ENCODE measurements around the gene SLC7A10. TPM values are rescaled to one million over a fixed set of nuclear protein-coding genes. Genes with fewer than 3 reads are reported as not detected.

The SLC7A10 gene
- total RNA-seq, 1 experiment from 2014 or later: 1.1 TPM

DNA sequence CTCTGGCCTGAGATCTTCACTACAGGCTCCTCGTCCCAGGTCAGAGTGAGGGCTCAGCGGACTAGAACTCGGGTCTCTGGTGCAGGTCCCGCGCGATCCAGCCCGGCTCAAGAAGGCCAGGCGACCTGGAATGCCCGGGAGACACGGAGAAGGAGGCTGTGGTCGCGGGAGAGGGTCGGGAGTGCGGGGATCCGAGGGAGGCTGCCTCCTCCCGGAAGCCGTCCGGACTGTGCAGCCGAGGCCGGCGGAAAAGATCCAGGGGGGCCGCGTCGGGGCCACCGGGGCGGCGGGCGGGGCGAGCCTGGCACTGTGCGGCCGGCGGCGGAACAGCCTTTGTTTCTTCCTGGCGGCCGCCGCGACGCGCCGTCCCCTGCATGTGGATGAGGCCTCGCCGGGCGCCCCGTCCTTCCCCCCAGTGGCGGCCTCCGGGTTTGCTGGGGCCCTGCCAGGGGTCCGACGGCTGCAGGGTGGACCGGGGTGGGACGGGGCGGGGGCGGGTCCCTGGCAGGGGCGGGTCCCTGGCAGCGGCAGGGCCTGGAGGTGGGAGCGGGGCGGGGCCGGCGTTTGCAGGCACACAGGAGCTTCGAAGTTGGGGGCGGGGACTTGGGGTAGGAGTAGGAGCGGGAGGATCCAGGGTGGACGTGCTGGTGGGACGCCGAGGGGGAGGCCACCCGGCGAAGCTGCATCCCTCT is 1.0 kb upstream of the SLC7A10 start:
- DNase-seq (ENCODE audit: low read depth, low spot score) (no peak), ATAC-seq (peak; percentile 57)
- H3K4me1 ChIP-seq (ENCODE audit: control insufficient read depth, insufficient read depth, low read length): no peaks in the 10 kb centered on the region
- ChIA-PET POLR2A (interaction anchor here (0.6 kb wide), 1 partner anchor 58 kb away, joined by 3 read pairs; no protein-coding TSS in a partner anchor), CTCF (interaction anchor here (0.6 kb wide), 1 partner anchor 186 kb away, joined by 4 read pairs; no protein-coding TSS in a partner anchor)
- H3K9me3 ChIP-seq (ENCODE audit: control insufficient read depth, insufficient read depth, low read depth, low read length): peaks cover 15% of the 10 kb centered on the region
- TF ChIP-seq, protein P1, sequence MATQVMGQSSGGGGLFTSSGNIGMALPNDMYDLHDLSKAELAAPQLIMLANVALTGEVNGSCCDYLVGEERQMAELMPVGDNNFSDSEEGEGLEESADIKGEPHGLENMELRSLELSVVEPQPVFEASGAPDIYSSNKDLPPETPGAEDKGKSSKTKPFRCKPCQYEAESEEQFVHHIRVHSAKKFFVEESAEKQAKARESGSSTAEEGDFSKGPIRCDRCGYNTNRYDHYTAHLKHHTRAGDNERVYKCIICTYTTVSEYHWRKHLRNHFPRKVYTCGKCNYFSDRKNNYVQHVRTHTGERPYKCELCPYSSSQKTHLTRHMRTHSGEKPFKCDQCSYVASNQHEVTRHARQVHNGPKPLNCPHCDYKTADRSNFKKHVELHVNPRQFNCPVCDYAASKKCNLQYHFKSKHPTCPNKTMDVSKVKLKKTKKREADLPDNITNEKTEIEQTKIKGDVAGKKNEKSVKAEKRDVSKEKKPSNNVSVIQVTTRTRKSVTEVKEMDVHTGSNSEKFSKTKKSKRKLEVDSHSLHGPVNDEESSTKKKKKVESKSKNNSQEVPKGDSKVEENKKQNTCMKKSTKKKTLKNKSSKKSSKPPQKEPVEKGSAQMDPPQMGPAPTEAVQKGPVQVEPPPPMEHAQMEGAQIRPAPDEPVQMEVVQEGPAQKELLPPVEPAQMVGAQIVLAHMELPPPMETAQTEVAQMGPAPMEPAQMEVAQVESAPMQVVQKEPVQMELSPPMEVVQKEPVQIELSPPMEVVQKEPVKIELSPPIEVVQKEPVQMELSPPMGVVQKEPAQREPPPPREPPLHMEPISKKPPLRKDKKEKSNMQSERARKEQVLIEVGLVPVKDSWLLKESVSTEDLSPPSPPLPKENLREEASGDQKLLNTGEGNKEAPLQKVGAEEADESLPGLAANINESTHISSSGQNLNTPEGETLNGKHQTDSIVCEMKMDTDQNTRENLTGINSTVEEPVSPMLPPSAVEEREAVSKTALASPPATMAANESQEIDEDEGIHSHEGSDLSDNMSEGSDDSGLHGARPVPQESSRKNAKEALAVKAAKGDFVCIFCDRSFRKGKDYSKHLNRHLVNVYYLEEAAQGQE (IDR thresholded peaks at IDR 0.05; ENCODE audit: insufficient read depth in 1 of 2, low read depth in 2 of 2, low read length in 1 of 2): no peak
- TF ChIP-seq POLR2AphosphoS5 (IDR thresholded peaks at IDR 0.05; ENCODE audit: low read depth, low read length) (no peak), TCF7L2 (IDR thresholded peaks at IDR 0.05; ENCODE audit: low read depth, low read length) (no peak), SIN3A (IDR thresholded peaks at IDR 0.05; ENCODE audit: borderline replicate concordance, insufficient read depth, low read depth, low read length) (no peak)
- TF ChIP-seq, protein P2, sequence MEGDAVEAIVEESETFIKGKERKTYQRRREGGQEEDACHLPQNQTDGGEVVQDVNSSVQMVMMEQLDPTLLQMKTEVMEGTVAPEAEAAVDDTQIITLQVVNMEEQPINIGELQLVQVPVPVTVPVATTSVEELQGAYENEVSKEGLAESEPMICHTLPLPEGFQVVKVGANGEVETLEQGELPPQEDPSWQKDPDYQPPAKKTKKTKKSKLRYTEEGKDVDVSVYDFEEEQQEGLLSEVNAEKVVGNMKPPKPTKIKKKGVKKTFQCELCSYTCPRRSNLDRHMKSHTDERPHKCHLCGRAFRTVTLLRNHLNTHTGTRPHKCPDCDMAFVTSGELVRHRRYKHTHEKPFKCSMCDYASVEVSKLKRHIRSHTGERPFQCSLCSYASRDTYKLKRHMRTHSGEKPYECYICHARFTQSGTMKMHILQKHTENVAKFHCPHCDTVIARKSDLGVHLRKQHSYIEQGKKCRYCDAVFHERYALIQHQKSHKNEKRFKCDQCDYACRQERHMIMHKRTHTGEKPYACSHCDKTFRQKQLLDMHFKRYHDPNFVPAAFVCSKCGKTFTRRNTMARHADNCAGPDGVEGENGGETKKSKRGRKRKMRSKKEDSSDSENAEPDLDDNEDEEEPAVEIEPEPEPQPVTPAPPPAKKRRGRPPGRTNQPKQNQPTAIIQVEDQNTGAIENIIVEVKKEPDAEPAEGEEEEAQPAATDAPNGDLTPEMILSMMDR (IDR thresholded peaks at IDR 0.05): no peak; the same call in 1 of the 2 replicates
- peak overlapping the region; percentile 14 to 21 for H3K4me3 ChIP-seq (ENCODE audit: low read depth in 2 of 2, low read length in 2 of 2)
- in situ Hi-C loops (cut with HindIII; ENCODE audit: low pct_unique_long_range_greater_than_20kb, low sequenced_read_pairs): no loop called here
- BruUV-seq (replicated peaks): no TSS peak
- intact Hi-C loops (cut with micrococcal nuclease; ENCODE audit: unreplicated experiment): no loop called here
- H3K27ac ChIP-seq (ENCODE audit: low read length): no peak overlapping the region
- H3K27me3 ChIP-seq (ENCODE audit: control insufficient read depth, insufficient read depth, low read length): peaks cover 16% of the 10 kb centered on the region
- no peaks in the 10 kb centered on the region for H3K36me3 ChIP-seq (ENCODE audit: control insufficient read depth, insufficient read depth, low read length)

DNA sequence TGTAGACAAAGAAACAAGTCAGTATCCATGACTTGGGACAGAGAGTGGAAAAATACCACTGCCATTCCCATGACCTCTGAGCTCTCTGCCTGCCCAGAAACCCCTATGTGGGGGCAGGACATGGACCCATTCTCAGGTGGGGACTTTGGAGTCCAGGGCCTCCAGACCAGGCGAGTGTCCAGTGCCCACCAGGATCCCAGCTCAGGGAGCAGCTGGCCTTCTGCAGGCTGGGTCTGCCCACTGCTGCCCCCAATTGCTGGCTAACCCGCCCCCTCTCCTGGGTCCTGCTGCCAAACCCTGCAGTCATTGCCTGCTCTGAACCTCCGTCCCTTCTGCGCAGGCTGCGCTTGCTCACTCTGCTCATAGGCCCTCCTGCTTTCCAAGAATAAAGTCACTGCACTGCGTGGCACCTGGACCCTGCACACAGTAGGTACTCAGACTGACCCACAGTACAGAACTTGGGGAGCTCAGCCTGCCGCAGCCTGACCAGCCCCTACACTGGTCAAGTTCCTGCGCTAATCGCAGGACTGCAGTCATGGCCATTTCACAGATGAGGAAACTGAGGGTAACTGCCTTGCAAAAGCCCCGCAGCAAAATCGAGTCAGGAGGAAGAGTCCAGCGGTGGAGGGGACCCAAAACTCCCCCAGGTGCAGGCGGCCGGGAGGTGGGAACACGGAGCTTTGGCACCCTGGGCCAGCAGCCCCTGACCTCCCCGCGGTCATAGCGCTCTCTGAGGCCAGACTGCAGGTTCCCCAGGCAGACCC is 774 bp downstream of the SLC7A10 start:
- DNase-seq (ENCODE audit: low read depth, low spot score) (no peak), ATAC-seq (no peak; the same call in 1 of the 2 replicates)
- CTCF ChIA-PET: interaction anchor here (0.5 kb wide), 1 partner anchor 668 kb away, joined by 3 read pairs; no protein-coding TSS in a partner anchor

More for the DNA sequence above, 774 bp downstream of the SLC7A10 start:
- Histone ChIP-seq H3K9me3 (ENCODE audit: control insufficient read depth, insufficient read depth, low read depth, low read length) (peaks cover 15% of the 10 kb centered on the region), H3K27me3 (ENCODE audit: control insufficient read depth, insufficient read depth, low read length) (peaks cover 16% of the 10 kb centered on the region), H3K4me3 (ENCODE audit: low read depth in 2 of 2, low read length in 2 of 2) (peak overlapping the region in 1 of 2 experiments; percentile 18; a peak in 2 of 4 replicates), H3K36me3 (ENCODE audit: control insufficient read depth, insufficient read depth, low read length) (no peaks in the 10 kb centered on the region), H3K27ac (ENCODE audit: low read length) (no peak overlapping the region), H3K4me1 (ENCODE audit: control insufficient read depth, insufficient read depth, low read length) (no peaks in the 10 kb centered on the region)
- intact Hi-C loops (cut with micrococcal nuclease; ENCODE audit: unreplicated experiment) (no loop called here), in situ Hi-C loops (cut with HindIII; ENCODE audit: low pct_unique_long_range_greater_than_20kb, low sequenced_read_pairs) (no loop called here)
- POLR2A ChIA-PET: no interaction called here
- BruUV-seq (replicated peaks): no TSS peak
- no peak for TF ChIP-seq TCF7L2 (IDR thresholded peaks at IDR 0.05; ENCODE audit: low read depth, low read length)
- TF ChIP-seq, protein P1 (IDR thresholded peaks at IDR 0.05; ENCODE audit: insufficient read depth in 1 of 2, low read depth in 2 of 2, low read length in 1 of 2): no peak
- TF ChIP-seq POLR2AphosphoS5 (IDR thresholded peaks at IDR 0.05; ENCODE audit: low read depth, low read length): no peak
- TF ChIP-seq, protein P2 (IDR thresholded peaks at IDR 0.05): no peak
- no peak for TF ChIP-seq SIN3A (IDR thresholded peaks at IDR 0.05; ENCODE audit: borderline replicate concordance, insufficient read depth, low read depth, low read length)

All from Panc1 (cell line).